GM23248 (cell line): ENCODE results near the gene TRPC4. TPM values are rescaled to one million over a fixed set of nuclear protein-coding genes. Genes with fewer than 3 reads are reported as not detected.

Experiments
- DNase-seq: peaks from one replicate; pipeline ENCODE4 v3.0.0-alpha.2; 2015
- H2AFZ ChIP-seq: fragments of 200-600 bp; sonication (generic); 2 replicates; pipeline ENCODE4 v1.6.1; 2016; ENCODE audit warnings: antibody characterized with exemption
- H3F3A ChIP-seq: fragments of 200-600 bp; sonication (generic); 2 replicates; pipeline ENCODE4 v1.6.1; 2016; ENCODE audit warnings: mild to moderate bottlenecking, antibody characterized with exemption, mixed run types; ENCODE audit not compliant: insufficient read depth
- H3K27ac ChIP-seq: fragments of 200-600 bp; sonication (generic); 2 replicates; pipeline ENCODE4 v1.5.1; 2016; ENCODE audit warnings: mild to moderate bottlenecking
- H3K27me3 ChIP-seq: fragments of 200-600 bp; sonication (generic); replicated peaks from 2 replicates; pipeline ENCODE4 v1.6.1; 2016; ENCODE audit warnings: mild to moderate bottlenecking; ENCODE audit not compliant: insufficient read depth
- H3K36me3 ChIP-seq: fragments of 200-600 bp; sonication (generic); 2 replicates; pipeline ENCODE4 v1.6.1; 2016; ENCODE audit warnings: low read depth, mild to moderate bottlenecking
- H3K4me1 ChIP-seq: fragments of 200-600 bp; sonication (generic); 2 replicates; pipeline ENCODE4 v1.6.1; 2016; ENCODE audit warnings: mild to moderate bottlenecking; ENCODE audit not compliant: insufficient read depth
- H3K4me2 ChIP-seq: fragments of 200-600 bp; sonication (generic); one replicate; pipeline ENCODE4 v1.6.1; 2016; ENCODE audit warnings: mild to moderate bottlenecking; ENCODE audit not compliant: unreplicated experiment
- H3K4me3 ChIP-seq: fragments of 200-600 bp; sonication (generic); 2 replicates; pipeline ENCODE4 v1.5.1; 2016; ENCODE audit warnings: mild to moderate bottlenecking
- H3K79me2 ChIP-seq: fragments of 200-600 bp; sonication (generic); 2 replicates; pipeline ENCODE4 v1.6.1; 2016; ENCODE audit warnings: mild to moderate bottlenecking; ENCODE audit not compliant: insufficient read depth
- H3K9ac ChIP-seq: fragments of 200-600 bp; sonication (generic); 2 replicates; pipeline ENCODE4 v1.6.1; 2016; ENCODE audit warnings: mild to moderate bottlenecking
- H3K9me2 ChIP-seq: fragments of 200-600 bp; sonication (generic); 2 replicates; pipeline ENCODE4 v1.6.1; 2016; ENCODE audit warnings: mixed run types, mild to moderate bottlenecking, moderate library complexity; ENCODE audit not compliant: insufficient read depth
- H3K9me3 ChIP-seq: fragments of 200-600 bp; sonication (generic); one replicate; pipeline ENCODE4 v1.6.1; 2017; ENCODE audit warnings: low read depth
- H4K20me1 ChIP-seq: fragments of 200-600 bp; sonication (generic); 2 replicates; pipeline ENCODE4 v1.6.0; 2016; ENCODE audit not compliant: insufficient read depth
- EZH2 ChIP-seq: fragments of 200-600 bp; sonication (generic); IDR thresholded peaks from 2 replicates; pipeline ENCODE4 v1.6.1; 2018; ENCODE audit warnings: antibody characterized with exemption, mild to moderate bottlenecking; ENCODE audit not compliant: insufficient read depth, poor library complexity, severe bottlenecking
- EZH2phosphoT487 ChIP-seq: fragments of 200-600 bp; sonication (generic); IDR thresholded peaks from 2 replicates; pipeline ENCODE4 v1.6.1; 2018; ENCODE audit warnings: antibody characterized with exemption, moderate library complexity, mild to moderate bottlenecking, low read depth; ENCODE audit not compliant: insufficient read depth
- WGBS, 2 experiments: methylation state at CpG; one replicate each; pipeline ENCODE4 v1.1.6; 2015 to 2017; ENCODE audit warnings: low lambda C conversion rate in 2 of 2, low coverage in 1 of 2; ENCODE audit errors: missing lambda C conversion rate in 2 of 2; 5-methylcytosine and 5-hydroxymethylcytosine counted together
- in situ Hi-C: fragments of 300-500 bp; cut with MboI; formaldehyde crosslinking; loops from 2 replicates; pipeline ENCODE4 v1.15.0; 2020
- polyA plus RNA-seq: library from polyadenylated mRNA; unstranded; fragments of >200 nt; fragmentation: Nextera tagmentation; extraction: Ambion mirVana; gene quantifications from 2 replicates; pipeline ENCODE4 v1.2.1, GENCODE V29; 2016
- total RNA-seq: library from RNA; depleted of rRNA; stranded (reverse); fragments of >200 nt; shearing (Covaris generic); gene quantifications from 2 replicates; pipeline ENCODE4 v1.2.3, GENCODE V29; 2014

Gene TRPC4
- total and polyA plus RNA-seq, 2 experiments from 2014 or later, result 6.7 to 10.5 TPM

DNA sequence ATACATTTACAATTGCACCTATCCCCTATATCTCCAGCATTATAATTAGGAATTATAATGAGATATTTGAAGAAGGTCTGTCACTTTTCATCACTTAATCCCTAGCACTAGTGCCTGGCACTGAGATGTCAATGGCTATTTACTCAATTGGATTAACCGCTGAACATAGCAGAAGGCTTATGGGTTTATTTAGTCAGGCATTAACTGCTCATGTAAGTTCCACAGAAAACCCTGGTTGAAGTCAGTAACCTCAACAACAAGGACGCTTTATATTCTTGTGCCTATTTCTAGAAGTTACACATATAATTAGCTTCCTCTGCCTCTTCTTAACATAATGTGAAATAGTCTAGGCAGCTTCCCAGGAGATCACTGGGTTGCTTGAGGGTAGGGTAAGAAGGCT, 163.5 kb downstream of the TRPC4 start:
- no peak overlapping the region for H3K4me3 ChIP-seq
- WGBS, 2 experiments, result 98 to 100% methylated on average over 2 of the region's 2 CpGs
- no peaks in the 10 kb centered on the region for H3K9me2 ChIP-seq
- no peak overlapping the region for H3K27ac ChIP-seq
- no peaks in the 10 kb centered on the region for H3K27me3 ChIP-seq
- H3K9me3 ChIP-seq, result no peaks in the 10 kb centered on the region
- peaks cover 15% of the 10 kb centered on the region for H3F3A ChIP-seq
- DNase-seq, result no peak
- H4K20me1 ChIP-seq, result no peaks in the 10 kb centered on the region
- H3K79me2 ChIP-seq, result no peaks in the 10 kb centered on the region
- in situ Hi-C loops, result no loop called here
- no peak overlapping the region for H2AFZ ChIP-seq
- TF ChIP-seq EZH2phosphoT487 (no peak), EZH2 (no peak)
- no peaks in the 10 kb centered on the region for H3K36me3 ChIP-seq
- H3K4me1 ChIP-seq, result peaks cover 26% of the 10 kb centered on the region
- H3K9ac ChIP-seq, result no peak overlapping the region
- H3K4me2 ChIP-seq, result no peak overlapping the region

DNA sequence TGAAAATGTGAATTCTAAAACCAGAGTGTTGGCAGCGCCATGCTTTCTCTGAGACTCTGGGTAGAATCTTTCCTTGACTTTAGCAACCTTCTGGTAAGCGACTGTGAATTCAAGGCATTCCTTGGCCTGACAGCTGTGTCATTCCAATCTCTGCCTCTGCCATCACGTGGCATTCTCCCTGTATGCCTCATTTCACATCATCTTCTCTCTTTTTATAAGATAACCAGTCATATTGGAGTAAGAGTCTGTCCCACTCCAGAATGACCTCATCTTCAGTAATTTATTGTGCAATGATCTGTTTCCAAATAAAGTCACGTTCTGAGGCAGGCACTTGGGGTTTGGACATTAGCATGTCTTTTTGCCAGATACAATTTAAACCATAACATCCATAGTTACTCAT, 167.6 kb downstream of the TRPC4 start:
- H3K4me3 ChIP-seq, result peak overlapping the region; percentile 35
- H3K27me3 ChIP-seq, result no peaks in the 10 kb centered on the region
- in situ Hi-C loops, result no loop called here
- no peaks in the 10 kb centered on the region; the same call in 1 of the 2 replicates for H3K79me2 ChIP-seq
- H3K27ac ChIP-seq, result peak overlapping the region; percentile 91
- H3K9me3 ChIP-seq, result no peaks in the 10 kb centered on the region
- peak overlapping the region; percentile 50 for H3K9ac ChIP-seq
- no peak overlapping the region for H2AFZ ChIP-seq
- peaks cover 34% of the 10 kb centered on the region for H3F3A ChIP-seq
- peaks cover 30% of the 10 kb centered on the region for H3K4me1 ChIP-seq
- no peaks in the 10 kb centered on the region for H3K9me2 ChIP-seq
- DNase-seq, result peak; percentile 96
- peak overlapping the region; percentile 74 for H3K4me2 ChIP-seq
- H4K20me1 ChIP-seq, result no peaks in the 10 kb centered on the region
- 14% methylated on average over 4 of the region's 4 CpGs for WGBS, 2 experiments
- no peak for TF ChIP-seq EZH2phosphoT487
- TF ChIP-seq EZH2, result no peak
- no peaks in the 10 kb centered on the region for H3K36me3 ChIP-seq

- Histone ChIP-seq H3K4me1 (peaks cover 30% of the 10 kb centered on the region), H4K20me1 (no peaks in the 10 kb centered on the region), H3K4me2 (peak overlapping the region; percentile 63), H3K27me3 (no peaks in the 10 kb centered on the region), H3K4me3 (peak overlapping the region; percentile 35), H3K9me3 (no peaks in the 10 kb centered on the region), H3K9ac (peak overlapping the region; percentile 50), H3K36me3 (no peaks in the 10 kb centered on the region), H3K27ac (peak overlapping the region; percentile 91), H3F3A (peaks cover 34% of the 10 kb centered on the region), H2AFZ (peak overlapping the region; percentile 40), H3K9me2 (no peaks in the 10 kb centered on the region), H3K79me2 (no peaks in the 10 kb centered on the region; the same call in 1 of the 2 replicates)
- WGBS, 2 experiments, result 3 to 5% methylated on average over 4 of the region's 4 CpGs
- in situ Hi-C loops, result no loop called here
- TF ChIP-seq EZH2, result no peak
- no peak for TF ChIP-seq EZH2phosphoT487
- peak; percentile 75 for DNase-seq
Observed at GRCh38 chr13:37701306-37701705, 168.3 kb downstream of the TRPC4 start.

DNA sequence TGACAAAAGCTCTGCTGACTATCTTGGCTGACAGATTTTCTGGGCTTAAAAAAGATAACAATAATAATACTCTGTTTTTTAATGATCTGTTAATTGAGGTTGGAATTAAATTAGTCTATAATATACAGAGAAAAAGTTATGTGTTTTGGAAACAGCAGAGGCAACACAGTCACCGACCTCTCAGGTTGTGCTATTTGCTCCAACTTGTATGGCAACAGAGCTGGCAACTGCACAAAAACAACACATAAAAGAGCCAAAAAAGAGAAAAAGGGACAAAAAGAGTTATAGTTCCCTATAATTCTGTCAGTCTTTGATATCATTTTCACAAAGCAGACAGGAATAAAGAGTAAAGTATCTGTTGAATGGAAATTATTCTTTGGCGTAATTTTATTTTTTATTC, 168.7 kb downstream of the TRPC4 start:
- H3K27ac ChIP-seq, result peak overlapping the region; percentile 91
- TF ChIP-seq EZH2 (no peak), EZH2phosphoT487 (no peak)
- peak overlapping the region; percentile 50 for H3K9ac ChIP-seq
- 9 to 13% methylated on average over 2 of the region's 2 CpGs for WGBS, 2 experiments
- H3F3A ChIP-seq, result peaks cover 34% of the 10 kb centered on the region
- no peaks in the 10 kb centered on the region for H3K27me3 ChIP-seq
- H3K4me1 ChIP-seq, result peaks cover 30% of the 10 kb centered on the region
- no peaks in the 10 kb centered on the region for H4K20me1 ChIP-seq
- no peaks in the 10 kb centered on the region for H3K9me2 ChIP-seq
- peak overlapping the region; percentile 35 for H3K4me3 ChIP-seq
- peak overlapping the region; percentile 40 for H2AFZ ChIP-seq
- DNase-seq, result peak; percentile 58
- in situ Hi-C loops, result no loop called here
- H3K79me2 ChIP-seq, result no peaks in the 10 kb centered on the region; the same call in 1 of the 2 replicates
- peak overlapping the region; percentile 63 for H3K4me2 ChIP-seq
- no peaks in the 10 kb centered on the region for H3K9me3 ChIP-seq
- no peaks in the 10 kb centered on the region for H3K36me3 ChIP-seq

- in situ Hi-C loops, result no loop called here
Observed at GRCh38 chr13:37695200-37695599, 174.4 kb downstream of the TRPC4 start.

More at GRCh38 chr13:37695200-37695599, 174.4 kb downstream of the TRPC4 start:
- H3K36me3 ChIP-seq, result 0 out of 2 replicates have a peak, but pooled peaks cover 4% of the 10 kb centered on the region
- WGBS, 2 experiments, result 90 to 94% methylated on average over 3 of the region's 3 CpGs
- peaks cover 6% of the 10 kb centered on the region for H3K4me1 ChIP-seq
- no peak overlapping the region for H3K27ac ChIP-seq
- H3K79me2 ChIP-seq, result no peaks in the 10 kb centered on the region; the same call in 1 of the 2 replicates
- DNase-seq, result no peak
- H3K9ac ChIP-seq, result no peak overlapping the region
- H2AFZ ChIP-seq, result no peak overlapping the region
- TF ChIP-seq EZH2 (no peak), EZH2phosphoT487 (no peak)
- no peaks in the 10 kb centered on the region for H4K20me1 ChIP-seq
- no peak overlapping the region for H3K4me2 ChIP-seq
- H3F3A ChIP-seq, result peaks cover 11% of the 10 kb centered on the region
- no peaks in the 10 kb centered on the region for H3K27me3 ChIP-seq
- H3K9me3 ChIP-seq, result no peaks in the 10 kb centered on the region
- H3K4me3 ChIP-seq, result no peak overlapping the region
- no peaks in the 10 kb centered on the region for H3K9me2 ChIP-seq
